ENCODE data around the gene MAT2B. TPM values are rescaled to one million over a fixed set of nuclear protein-coding genes. Genes with fewer than 3 reads are reported as not detected.

The MAT2B gene
- total RNA-seq, 1 donor from 2014 or later: 98.9 TPM

GRCh38 chr5:163542771-163543170 lies 37.4 kb downstream of the MAT2B start:
- H3K4me1 Mint-ChIP-seq (ENCODE audit: low read depth): no peaks in the 10 kb centered on the region
- H3K36me3 Mint-ChIP-seq (ENCODE audit: low read depth): no peaks in the 10 kb centered on the region
- intact Hi-C loops (cut with micrococcal nuclease): no loop called here
- H3K27me3 Mint-ChIP-seq (ENCODE audit: low read depth): peaks cover 9% of the 10 kb centered on the region
- H3K4me3 Mint-ChIP-seq (ENCODE audit: low read depth): no peak overlapping the region
- H3K27ac Mint-ChIP-seq: no peak overlapping the region
- no peaks in the 10 kb centered on the region for H3K9me3 Mint-ChIP-seq
- DNase-seq (ENCODE audit: low spot score): no peak

- Mint-ChIP-seq H3K27ac (no peak overlapping the region), H3K4me1 (ENCODE audit: low read depth) (no peaks in the 10 kb centered on the region), H3K27me3 (ENCODE audit: low read depth) (peaks cover 7% of the 10 kb centered on the region), H3K4me3 (ENCODE audit: low read depth) (no peak overlapping the region), H3K36me3 (ENCODE audit: low read depth) (no peaks in the 10 kb centered on the region), H3K9me3 (no peaks in the 10 kb centered on the region)
- intact Hi-C loops (cut with micrococcal nuclease): no loop called here
- DNase-seq (ENCODE audit: low spot score): no peak
These were observed 38.6 kb downstream of the MAT2B start for GRCh38 chr5:163544041-163544440.

- Mint-ChIP-seq H3K36me3 (ENCODE audit: low read depth) (no peaks in the 10 kb centered on the region), H3K27ac (no peak overlapping the region), H3K9me3 (no peaks in the 10 kb centered on the region), H3K4me3 (ENCODE audit: low read depth) (no peak overlapping the region), H3K4me1 (ENCODE audit: low read depth) (no peaks in the 10 kb centered on the region), H3K27me3 (ENCODE audit: low read depth) (peaks cover 11% of the 10 kb centered on the region)
- DNase-seq (ENCODE audit: low spot score): no peak
- intact Hi-C loops (cut with micrococcal nuclease): no loop called here
These were observed 39.4 kb downstream of the MAT2B start for GRCh38 chr5:163544836-163545235.

GRCh38 chr5:163548649-163549048 lies 43.2 kb downstream of the MAT2B start:
- Mint-ChIP-seq H3K9me3 (no peaks in the 10 kb centered on the region), H3K36me3 (ENCODE audit: low read depth) (no peaks in the 10 kb centered on the region), H3K4me1 (ENCODE audit: low read depth) (no peaks in the 10 kb centered on the region), H3K4me3 (ENCODE audit: low read depth) (no peak overlapping the region), H3K27me3 (ENCODE audit: low read depth) (peaks cover 18% of the 10 kb centered on the region), H3K27ac (no peak overlapping the region)
- intact Hi-C loops (cut with micrococcal nuclease): no loop called here
- no peak for DNase-seq (ENCODE audit: low spot score)

- Mint-ChIP-seq H3K27me3 (ENCODE audit: low read depth) (peaks cover 17% of the 10 kb centered on the region), H3K27ac (no peak overlapping the region), H3K4me3 (ENCODE audit: low read depth) (no peak overlapping the region), H3K36me3 (ENCODE audit: low read depth) (no peaks in the 10 kb centered on the region), H3K9me3 (no peaks in the 10 kb centered on the region), H3K4me1 (ENCODE audit: low read depth) (no peaks in the 10 kb centered on the region)
- intact Hi-C loops (cut with micrococcal nuclease): no loop called here
- no peak for DNase-seq (ENCODE audit: low spot score)
These were observed 45.7 kb downstream of the MAT2B start for GRCh38 chr5:163551156-163551555.

GRCh38 chr5:163552536-163552935 lies 47.1 kb downstream of the MAT2B start:
- Mint-ChIP-seq H3K4me3 (ENCODE audit: low read depth) (no peak overlapping the region), H3K9me3 (no peaks in the 10 kb centered on the region), H3K27me3 (ENCODE audit: low read depth) (peaks cover 19% of the 10 kb centered on the region), H3K27ac (no peak overlapping the region), H3K4me1 (ENCODE audit: low read depth) (no peaks in the 10 kb centered on the region), H3K36me3 (ENCODE audit: low read depth) (no peaks in the 10 kb centered on the region)
- intact Hi-C loops (cut with micrococcal nuclease): no loop called here
- no peak for DNase-seq (ENCODE audit: low spot score)

- H3K27me3 Mint-ChIP-seq (ENCODE audit: low read depth): peaks cover 35% of the 10 kb centered on the region
- H3K4me3 Mint-ChIP-seq (ENCODE audit: low read depth): no peak overlapping the region
- no peaks in the 10 kb centered on the region for H3K9me3 Mint-ChIP-seq
- intact Hi-C loops (cut with micrococcal nuclease): loop anchor here (10.0 kb wide), 1 partner anchor 443 kb away; no protein-coding TSS in a partner anchor
- H3K36me3 Mint-ChIP-seq (ENCODE audit: low read depth): no peaks in the 10 kb centered on the region
- peaks cover 10% of the 10 kb centered on the region for H3K4me1 Mint-ChIP-seq (ENCODE audit: low read depth)
- H3K27ac Mint-ChIP-seq: no peak overlapping the region
- no peak for DNase-seq (ENCODE audit: low spot score)
These were observed 55.9 kb downstream of the MAT2B start for GRCh38 chr5:163561339-163561738.

GRCh38 chr5:163562071-163562470 lies 56.7 kb downstream of the MAT2B start:
- Mint-ChIP-seq H3K4me3 (ENCODE audit: low read depth) (no peak overlapping the region), H3K27ac (no peak overlapping the region), H3K9me3 (no peaks in the 10 kb centered on the region), H3K36me3 (ENCODE audit: low read depth) (no peaks in the 10 kb centered on the region), H3K4me1 (ENCODE audit: low read depth) (peaks cover 14% of the 10 kb centered on the region), H3K27me3 (ENCODE audit: low read depth) (peaks cover 42% of the 10 kb centered on the region)
- intact Hi-C loops (cut with micrococcal nuclease): loop anchor here (10.0 kb wide), 1 partner anchor 443 kb away; no protein-coding TSS in a partner anchor
- no peak for DNase-seq (ENCODE audit: low spot score)

- H3K4me1 Mint-ChIP-seq (ENCODE audit: low read depth): peaks cover 18% of the 10 kb centered on the region
- no peak for DNase-seq (ENCODE audit: low spot score)
- peaks cover 48% of the 10 kb centered on the region for H3K27me3 Mint-ChIP-seq (ENCODE audit: low read depth)
- H3K27ac Mint-ChIP-seq: no peak overlapping the region
- intact Hi-C loops (cut with micrococcal nuclease): loop anchor here (10.0 kb wide), 1 partner anchor 442 kb away; no protein-coding TSS in a partner anchor
- H3K9me3 Mint-ChIP-seq: no peaks in the 10 kb centered on the region
- H3K4me3 Mint-ChIP-seq (ENCODE audit: low read depth): no peak overlapping the region
- H3K36me3 Mint-ChIP-seq (ENCODE audit: low read depth): no peaks in the 10 kb centered on the region
These were observed 57.7 kb downstream of the MAT2B start for GRCh38 chr5:163563112-163563511.

- Mint-ChIP-seq H3K9me3 (no peaks in the 10 kb centered on the region), H3K4me3 (ENCODE audit: low read depth) (no peak overlapping the region), H3K27ac (no peak overlapping the region), H3K36me3 (ENCODE audit: low read depth) (no peaks in the 10 kb centered on the region), H3K27me3 (ENCODE audit: low read depth) (peaks cover 51% of the 10 kb centered on the region), H3K4me1 (ENCODE audit: low read depth) (peaks cover 18% of the 10 kb centered on the region)
- DNase-seq (ENCODE audit: low spot score): no peak
- intact Hi-C loops (cut with micrococcal nuclease): loop anchor here (1.0 to 10.0 kb wide), 4 partner anchors 57 to 1645 kb away; no protein-coding TSS in a partner anchor
These were observed 58.5 kb downstream of the MAT2B start for GRCh38 chr5:163563880-163564279.

GRCh38 chr5:163564321-163564938 lies 59.0 kb downstream of the MAT2B start:
- intact Hi-C loops (cut with micrococcal nuclease): loop anchor here (1.0 to 10.0 kb wide), 4 partner anchors 58 to 1644 kb away; no protein-coding TSS in a partner anchor
- Mint-ChIP-seq H3K4me1 (ENCODE audit: low read depth) (peaks cover 18% of the 10 kb centered on the region), H3K4me3 (ENCODE audit: low read depth) (no peak overlapping the region), H3K36me3 (ENCODE audit: low read depth) (no peaks in the 10 kb centered on the region), H3K27me3 (ENCODE audit: low read depth) (peaks cover 57% of the 10 kb centered on the region), H3K27ac (no peak overlapping the region), H3K9me3 (no peaks in the 10 kb centered on the region)
- peak; percentile 43 for DNase-seq (ENCODE audit: low spot score)

GRCh38 chr5:163565492-163565891 lies 60.1 kb downstream of the MAT2B start:
- H3K9me3 Mint-ChIP-seq: no peaks in the 10 kb centered on the region
- H3K4me1 Mint-ChIP-seq (ENCODE audit: low read depth): peaks cover 18% of the 10 kb centered on the region
- peak overlapping the region; percentile 71 for H3K4me3 Mint-ChIP-seq (ENCODE audit: low read depth)
- H3K36me3 Mint-ChIP-seq (ENCODE audit: low read depth): no peaks in the 10 kb centered on the region
- DNase-seq (ENCODE audit: low spot score): no peak
- intact Hi-C loops (cut with micrococcal nuclease): loop anchor here (2.0 to 10.0 kb wide), 3 partner anchors 59 to 1643 kb away; no protein-coding TSS in a partner anchor
- H3K27me3 Mint-ChIP-seq (ENCODE audit: low read depth): peaks cover 59% of the 10 kb centered on the region
- no peak overlapping the region for H3K27ac Mint-ChIP-seq

GRCh38 chr5:163565931-163566608 lies 60.7 kb downstream of the MAT2B start:
- no peak overlapping the region for H3K27ac Mint-ChIP-seq

More at GRCh38 chr5:163565931-163566608, 60.7 kb downstream of the MAT2B start:
- intact Hi-C loops (cut with micrococcal nuclease): loop anchor here (2.0 to 10.0 kb wide), 3 partner anchors 59 to 1643 kb away; no protein-coding TSS in a partner anchor
- Mint-ChIP-seq H3K4me1 (ENCODE audit: low read depth) (peaks cover 18% of the 10 kb centered on the region), H3K36me3 (ENCODE audit: low read depth) (no peaks in the 10 kb centered on the region), H3K9me3 (no peaks in the 10 kb centered on the region), H3K4me3 (ENCODE audit: low read depth) (peak overlapping the region; percentile 71), H3K27me3 (ENCODE audit: low read depth) (peaks cover 59% of the 10 kb centered on the region)
- no peak for DNase-seq (ENCODE audit: low spot score)

Measured in activated T-helper 2 cell treated with anti-CD3 and anti-CD28 coated beads, Interferon-gamma antibody, Interleukin-2, Interleukin-4, amounts not matched to agents 10 μg/mL and 5 μg/mL and 100 μg/mL, durations not matched to agents 14 hours and 24 hours and 36 hours (primary cell).